ENCODE measurements around the gene HOXD10.

The HOXD10 gene

GRCh38 chr2:176136374-176137251 lies 20.0 kb downstream of the HOXD10 start:
- DNase-seq (ENCODE audit: low read depth, low spot score) = no peak

DNA sequence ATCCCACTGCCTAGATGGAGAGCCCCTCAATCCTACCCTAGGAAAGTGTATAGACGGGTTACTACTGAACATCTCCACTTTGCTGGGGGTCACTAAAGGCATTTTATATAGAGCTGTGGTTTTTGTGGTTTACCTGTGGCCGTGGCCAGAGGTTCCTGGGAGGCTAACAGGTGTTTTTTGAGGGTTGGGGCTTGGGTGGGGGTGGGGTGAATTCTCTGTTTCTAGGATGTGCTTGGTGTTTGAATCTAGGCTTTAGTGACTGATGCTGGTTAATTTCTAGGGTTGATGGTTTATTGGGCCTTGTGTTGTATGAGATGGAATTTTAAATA lies 20.6 kb downstream of the HOXD10 start:
- DNase-seq (ENCODE audit: low read depth, low spot score) = no peak

DNA sequence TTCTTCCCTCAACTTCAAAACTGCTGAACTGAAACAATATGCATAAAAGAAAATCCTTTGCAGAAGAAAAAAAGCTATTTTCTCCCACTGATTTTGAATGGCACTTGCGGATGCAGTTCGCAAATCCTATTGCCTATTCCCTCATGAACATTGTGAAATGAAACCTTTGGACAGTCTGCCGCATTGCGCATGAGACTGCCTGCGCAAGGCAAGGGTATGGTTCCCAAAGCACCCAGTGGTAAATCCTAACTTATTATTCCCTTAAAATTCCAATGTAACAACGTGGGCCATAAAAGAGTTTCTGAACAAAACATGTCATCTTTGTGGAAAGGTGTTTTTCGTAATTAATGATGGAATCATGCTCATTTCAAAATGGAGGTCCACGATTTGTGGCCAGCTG lies 21.3 kb downstream of the HOXD10 start:
- DNase-seq (ENCODE audit: low read depth, low spot score) = no peak

DNA sequence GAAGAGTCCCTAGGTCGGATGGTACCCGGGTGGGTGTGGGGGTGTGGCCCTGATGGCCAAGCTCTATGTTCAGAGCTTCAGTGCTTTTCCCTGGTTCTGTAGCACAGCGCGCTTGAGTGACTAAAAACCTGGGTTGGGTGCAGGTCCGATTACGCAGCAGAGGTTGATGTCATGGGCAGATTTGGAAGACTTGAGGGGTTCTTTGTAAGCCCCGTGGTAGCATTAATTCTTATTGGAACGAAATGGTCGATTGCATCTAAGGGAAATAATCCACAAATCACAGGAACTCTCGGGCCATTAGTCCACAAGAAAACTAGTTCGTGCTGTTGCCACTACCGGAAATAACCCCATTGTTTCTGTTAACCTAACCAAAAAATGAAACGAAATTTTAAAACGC lies 21.9 kb downstream of the HOXD10 start:
- no peak for DNase-seq (ENCODE audit: low read depth, low spot score)

DNA sequence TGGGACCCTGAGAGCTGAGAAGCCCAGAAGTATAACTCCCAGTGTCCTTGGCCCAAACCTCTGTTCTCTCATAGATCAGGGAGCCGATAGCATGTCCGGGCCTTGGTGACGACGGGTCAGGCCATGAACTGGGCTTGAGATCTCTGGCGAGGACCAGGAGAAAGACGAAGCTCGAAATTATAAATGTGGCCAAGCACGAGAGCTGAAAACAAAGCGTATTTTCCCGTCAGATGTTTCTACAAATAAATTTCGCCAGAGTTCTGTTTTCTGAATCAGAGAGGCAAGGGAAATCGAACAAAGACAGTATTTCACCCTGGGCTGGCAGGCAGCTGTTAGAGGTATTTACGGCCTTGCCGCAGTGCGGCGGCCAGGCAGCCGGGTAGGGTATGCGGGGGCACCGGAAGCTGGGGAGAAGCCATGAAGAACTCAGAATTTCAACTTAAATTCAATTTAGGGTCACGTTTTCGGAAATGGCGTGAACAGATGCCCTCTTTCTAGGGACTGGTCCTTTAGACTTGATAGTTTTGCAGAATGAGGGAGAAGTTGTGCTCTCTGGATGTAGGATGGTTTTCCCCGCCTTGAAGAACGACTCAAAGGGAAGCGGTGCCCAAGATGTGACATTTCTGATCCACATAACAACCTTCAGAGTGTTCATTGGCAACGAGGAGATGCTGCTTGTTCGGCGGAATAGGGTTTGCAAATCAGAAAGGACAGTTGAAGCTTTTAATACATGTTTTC lies 22.5 kb downstream of the HOXD10 start:
- no peak for DNase-seq (ENCODE audit: low read depth, low spot score)

DNA sequence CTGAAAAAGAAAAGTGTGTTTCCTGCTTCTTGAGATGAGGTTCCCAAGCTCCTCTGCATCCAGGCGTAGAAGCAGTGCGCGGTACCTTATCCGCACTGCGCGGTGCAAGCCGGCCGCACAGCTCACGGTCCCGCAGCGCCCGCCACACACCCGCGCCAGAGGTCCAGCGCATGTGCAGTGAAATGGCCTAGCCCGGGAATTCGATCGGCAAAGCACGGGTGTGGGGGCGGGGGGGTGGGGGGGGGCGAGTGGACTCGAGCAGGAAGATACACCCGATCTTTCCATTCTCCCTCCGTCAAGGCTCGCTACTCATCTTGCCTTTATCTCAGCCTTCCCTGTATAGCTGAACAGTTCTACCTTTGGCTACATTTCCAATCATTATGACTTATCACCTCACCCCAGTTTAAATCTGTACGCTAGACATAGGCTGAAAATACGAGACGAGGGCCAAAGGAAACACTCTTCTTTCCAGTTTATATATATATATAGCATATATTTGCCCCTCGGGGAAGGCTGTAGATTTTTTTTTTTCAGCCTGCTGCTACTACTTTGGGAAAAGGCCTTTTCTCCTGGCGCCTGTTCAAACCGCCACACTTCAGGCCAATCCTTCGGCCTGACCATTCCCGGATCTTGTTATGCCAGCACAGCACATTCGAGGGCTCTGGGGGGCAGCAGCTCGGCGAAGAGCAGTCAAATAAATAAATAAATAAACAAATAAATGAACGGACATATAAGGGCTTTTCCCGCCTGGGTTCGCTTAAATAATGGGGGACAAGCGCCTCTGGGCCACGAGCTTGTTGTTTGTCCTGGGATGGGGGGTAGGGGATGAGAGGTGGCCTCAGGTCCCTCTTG lies 23.3 kb downstream of the HOXD10 start:
- DNase-seq (ENCODE audit: low read depth, low spot score) = no peak

GRCh38 chr2:176140513-176141317 lies 24.1 kb downstream of the HOXD10 start:
- DNase-seq (ENCODE audit: low read depth, low spot score) = peak; percentile 46

DNA sequence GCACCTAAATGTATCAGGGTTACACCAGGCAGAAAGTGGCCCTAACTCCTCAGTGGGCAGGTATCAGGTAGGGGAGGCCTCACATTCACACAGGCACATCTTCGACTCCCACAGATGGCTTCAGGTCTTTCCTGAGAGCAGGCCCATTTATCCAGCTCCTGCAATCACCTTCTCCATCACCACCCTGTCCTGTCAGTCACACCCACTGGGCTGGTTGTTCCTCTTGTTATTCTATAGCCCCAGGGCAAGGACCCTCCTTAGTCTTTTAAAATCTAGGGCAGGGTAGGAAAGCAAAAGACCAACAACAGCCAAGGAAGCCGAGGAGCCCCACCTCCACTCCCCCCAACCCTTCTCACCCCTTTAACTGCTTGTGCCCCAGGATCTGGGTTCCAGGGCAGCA lies 25.7 kb downstream of the HOXD10 start:
- no peak for DNase-seq (ENCODE audit: low read depth, low spot score)

- no peak for DNase-seq (ENCODE audit: low read depth, low spot score)
Observed at GRCh38 chr2:176145085-176145969, 28.7 kb downstream of the HOXD10 start.

DNA sequence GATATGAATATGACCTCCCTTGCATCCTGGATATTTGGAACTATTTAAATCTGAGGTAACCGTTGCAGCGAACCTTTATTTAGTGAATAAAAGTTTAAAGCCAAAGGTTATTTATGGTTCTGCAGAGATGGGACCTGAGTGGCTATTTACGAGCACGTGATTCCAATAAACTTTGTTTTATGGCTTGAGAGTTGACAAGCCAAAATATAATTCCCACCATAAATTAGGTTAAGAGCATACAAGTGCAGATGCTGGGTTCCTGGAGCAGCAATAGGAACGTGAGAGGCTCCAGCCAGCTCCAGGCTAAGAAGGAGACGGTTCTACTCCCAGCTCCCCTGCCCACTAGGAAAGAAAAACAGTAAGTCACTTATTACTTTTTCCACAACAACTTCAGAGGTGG lies 29.5 kb downstream of the HOXD10 start:
- no peak for DNase-seq (ENCODE audit: low read depth, low spot score)

- DNase-seq (ENCODE audit: low read depth, low spot score) = no peak
Observed at GRCh38 chr2:176146645-176147044, 30.1 kb downstream of the HOXD10 start.

GRCh38 chr2:176147210-176147799 lies 30.7 kb downstream of the HOXD10 start:
- no peak for DNase-seq (ENCODE audit: low read depth, low spot score)

DNA sequence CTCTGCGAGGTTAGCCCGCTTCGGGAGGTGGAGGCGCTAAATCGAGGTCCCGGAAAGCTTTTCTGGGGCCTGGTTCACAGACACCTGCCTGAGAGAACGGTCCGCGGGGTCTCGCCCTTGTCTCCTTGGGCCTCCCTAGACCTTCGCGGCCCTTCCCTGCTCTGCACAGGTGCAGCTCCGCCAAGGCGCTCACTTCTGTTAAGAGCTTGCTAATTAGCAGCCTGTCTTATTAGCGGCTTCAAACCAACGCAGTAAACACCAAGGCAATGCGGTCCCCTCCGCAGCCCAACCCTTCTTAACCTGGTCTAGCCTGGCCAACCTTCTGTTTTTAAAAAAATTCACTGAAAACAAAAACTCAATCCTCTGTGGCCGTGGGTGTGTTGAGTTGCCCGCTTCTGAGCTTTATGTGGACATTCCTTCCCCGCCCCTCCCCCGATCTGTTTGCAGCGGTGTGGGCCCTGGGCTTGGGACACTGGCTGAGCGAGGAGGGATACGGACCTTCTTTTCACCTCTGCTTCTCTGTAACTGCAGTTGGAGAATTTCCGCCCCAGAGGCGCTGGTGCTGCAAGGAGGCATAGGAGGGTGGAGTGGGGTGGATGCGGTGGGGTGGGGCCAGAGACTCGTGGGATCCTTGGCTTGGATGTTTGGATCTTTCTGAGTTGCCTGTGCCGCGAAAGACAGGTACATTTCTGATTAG lies 31.4 kb downstream of the HOXD10 start:
- no peak for DNase-seq (ENCODE audit: low read depth, low spot score)

- DNase-seq (ENCODE audit: low read depth, low spot score) = no peak
Observed at GRCh38 chr2:176148751-176149421, 32.3 kb downstream of the HOXD10 start.

DNA sequence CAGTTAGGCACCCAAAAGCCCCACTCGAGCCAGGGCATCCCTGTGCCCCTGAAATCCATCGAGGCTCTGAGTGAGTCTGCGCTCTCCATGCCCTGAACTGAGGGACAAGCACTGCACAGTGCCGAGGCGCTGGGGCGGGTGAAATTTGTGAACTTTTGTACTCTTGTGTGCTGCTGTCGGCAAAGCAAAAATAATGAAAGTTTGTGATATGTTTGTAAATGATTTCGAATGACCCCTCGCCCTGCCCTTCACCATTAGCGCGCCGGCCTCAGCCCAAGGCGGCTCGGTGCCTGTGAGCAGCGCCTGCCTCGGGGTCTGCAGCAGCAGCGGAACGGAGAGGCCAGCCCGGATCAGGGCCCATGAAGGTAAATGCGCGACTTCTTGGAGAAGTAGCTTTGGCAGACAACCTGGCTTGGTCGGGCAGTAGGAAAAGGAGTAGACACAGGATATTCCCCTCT lies 32.9 kb downstream of the HOXD10 start:
- DNase-seq (ENCODE audit: low read depth, low spot score) = no peak

DNA sequence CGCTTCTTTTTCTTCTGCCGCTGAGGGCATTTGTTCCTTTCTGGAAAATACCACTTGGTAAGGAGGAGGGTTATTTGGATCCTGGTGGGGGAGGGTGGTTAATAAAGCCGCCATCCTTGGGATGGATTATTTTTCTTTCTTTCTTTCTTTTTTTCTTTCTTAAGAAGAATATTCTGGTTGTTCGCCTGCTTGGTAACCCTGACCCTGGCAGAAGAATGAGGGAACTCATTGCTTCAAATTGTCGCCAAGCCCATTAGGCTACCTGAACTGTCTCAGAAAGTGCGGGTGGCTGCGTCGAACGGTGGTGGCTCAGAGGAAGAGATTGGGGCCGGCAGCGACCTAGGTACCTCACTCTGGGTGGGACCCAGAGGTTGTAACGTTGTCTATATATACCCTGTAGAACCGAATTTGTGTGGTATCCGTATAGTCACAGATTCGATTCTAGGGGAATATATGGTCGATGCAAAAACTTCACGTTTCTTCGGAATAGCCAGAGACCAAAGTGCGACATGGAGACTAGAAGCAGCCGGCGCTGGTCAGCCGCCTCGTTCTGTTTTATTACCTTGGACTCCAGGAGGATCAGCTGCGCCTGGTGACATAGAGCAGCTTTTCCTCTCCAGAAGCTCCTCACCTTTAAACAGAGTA lies 33.5 kb downstream of the HOXD10 start:
- no peak for DNase-seq (ENCODE audit: low read depth, low spot score)

DNA sequence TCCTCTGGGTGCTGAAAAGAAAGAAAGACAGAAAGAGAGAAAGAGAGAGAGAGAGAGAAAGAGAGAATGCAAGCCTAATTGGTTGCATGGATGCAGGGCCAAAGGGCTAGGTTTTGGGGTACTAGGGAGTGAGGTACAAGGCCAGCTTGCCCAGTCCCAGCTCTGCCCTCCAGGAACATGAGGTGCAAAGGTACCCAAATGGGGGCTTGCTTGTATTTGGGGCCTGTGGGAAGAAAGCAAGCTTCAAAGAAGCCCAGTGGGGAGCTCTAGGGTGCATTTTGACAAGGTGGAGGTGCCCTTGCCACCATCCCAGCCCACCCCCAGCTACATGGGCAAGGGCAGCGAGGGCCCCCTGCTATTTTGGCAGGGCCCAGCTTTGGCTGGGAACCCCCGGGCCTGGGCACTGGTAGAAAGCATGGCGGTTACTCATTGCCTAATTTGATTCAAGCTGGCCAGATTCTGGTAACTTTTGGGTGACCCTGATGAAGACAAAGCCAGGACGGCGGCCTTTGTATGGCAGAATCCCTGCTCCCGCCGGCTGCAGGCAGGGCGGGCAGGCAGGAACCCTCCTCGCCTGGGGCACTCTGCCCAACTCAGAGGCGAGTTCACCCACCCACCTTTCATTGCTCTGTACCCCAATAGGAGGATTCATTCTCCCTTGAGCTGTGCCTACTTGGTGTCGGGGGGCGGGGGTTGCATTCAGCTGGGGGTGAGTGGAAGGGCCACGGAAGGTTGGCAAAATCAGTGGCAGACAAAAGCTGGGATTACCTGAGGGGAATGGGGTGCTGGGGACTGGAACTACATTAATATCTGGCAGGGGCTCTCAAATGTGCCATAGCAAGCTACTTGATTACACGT lies 34.2 kb downstream of the HOXD10 start:
- DNase-seq (ENCODE audit: low read depth, low spot score) = no peak

Data from activated naive CD8-positive, alpha-beta T cell treated with anti-CD3 and anti-CD28 coated beads, Interleukin-2, amount 50 U/mL, for 16 hours (primary cell).